Right lobe of liver (tissue), 6 donors: ENCODE results near the gene SPIRE2. TPM values are rescaled to one million over a fixed set of nuclear protein-coding genes. Genes with fewer than 3 reads are reported as not detected.

Source experiments
- ATAC-seq, 4 donors: fragments of 200-7000 bp; cut with Tn5 transposase; one replicate each; pipeline ENCODE4 v1.9.1; 2020; ENCODE audit warnings: mild to moderate bottlenecking in 4 of 4, moderate library complexity in 4 of 4
- DNase-seq, 3 donors: peaks; one replicate each; pipeline ENCODE4 v3.0.0-alpha.2; 2020
- H3K27ac ChIP-seq, 3 donors: fragments of 200-600 bp; one replicate each; pipeline ENCODE4 v1.8.0; 2022
- H3K27me3 ChIP-seq, 2 donors: fragments of 200-600 bp; one replicate each; pipeline ENCODE4 v1.8.0; 2022
- H3K36me3 ChIP-seq, 4 donors: fragments of 200-600 bp; sonication (generic) in 1 of 4; one replicate each; pipeline versions ENCODE4 v1.5.1 to v1.8.0; 2017 to 2022; ENCODE audit warnings: control low read depth in 1 of 4
- H3K4me1 ChIP-seq, 4 donors: fragments of 200-600 bp; sonication (generic) in 1 of 4; one replicate each; pipeline versions ENCODE4 v1.5.1 to v1.8.0; 2017 to 2022; ENCODE audit warnings: control low read depth in 1 of 4
- H3K4me3 ChIP-seq, 3 donors: fragments of 200-600 bp; one replicate each; pipeline ENCODE4 v1.8.0; 2022
- H3K9me3 ChIP-seq, 4 donors: fragments of 200-600 bp; sonication (generic) in 1 of 4; one replicate each; pipeline versions ENCODE4 v1.5.1 to v1.8.0; 2017 to 2022; ENCODE audit warnings: control low read depth in 1 of 4
- POLR2A ChIP-seq: fragments of 450-650 bp; IDR thresholded peaks from one replicate; pipeline ENCODE4 v1.6.1; 2017; ENCODE audit warnings: antibody characterized with exemption, mild to moderate bottlenecking
- WGBS: methylation state at CpG from one replicate; pipeline ENCODE4 v1.1.6; 2018; ENCODE audit warnings: low coverage, low lambda C conversion rate; ENCODE audit not compliant: insufficient coverage; ENCODE audit errors: missing lambda C conversion rate; 5-methylcytosine and 5-hydroxymethylcytosine counted together
- intact Hi-C, 2 donors: fragments of 100-400 bp; cut with DNase I; formaldehyde crosslinking; loops; one replicate each; pipeline versions ENCODE4 v1.11.2 to v1.14.1; 2022
- total RNA-seq, 6 experiments: library from RNA; depleted of rRNA in 2 of 6; stranded (reverse); fragments of >200 nt in 2 of 6; fragmentation: NEBNext Ultra II Directional in 3 of 6; extraction: Animal tissue kit (Norgen Biotek cat#: 25700) in 3 of 6; gene quantifications; one replicate each; pipeline versions ENCODE4 v1.1.0 to v1.2.4, GENCODE V29; 2016 to 2023
- TF ChIP-seq, protein P1 (sequence below), 4 donors: fragments of 200-600 bp in 3 of 4; fragments of 450-650 bp in 1 of 4; IDR thresholded peaks; one replicate each; pipeline versions ENCODE4 v1.5.1 to v1.8.0; 2016 to 2022; ENCODE audit warnings: antibody characterized with exemption in 4 of 4, mild to moderate bottlenecking in 2 of 4
- donor health status: DM: no; HTN: yes; CAD: no.
- donor health status: DM: no; HTN: no; CAD: no.
- donor health status: DM: no; HTN: no; CAD: no.
- donor health status: DM: no; HTN: yes; CAD: no.
- donor health status: DM: no; HTN: yes; CAD: no.

The SPIRE2 gene
- total RNA-seq, 6 experiments from 2014 or later = 4.8 to 7.8 (median 6.1) TPM

DNA sequence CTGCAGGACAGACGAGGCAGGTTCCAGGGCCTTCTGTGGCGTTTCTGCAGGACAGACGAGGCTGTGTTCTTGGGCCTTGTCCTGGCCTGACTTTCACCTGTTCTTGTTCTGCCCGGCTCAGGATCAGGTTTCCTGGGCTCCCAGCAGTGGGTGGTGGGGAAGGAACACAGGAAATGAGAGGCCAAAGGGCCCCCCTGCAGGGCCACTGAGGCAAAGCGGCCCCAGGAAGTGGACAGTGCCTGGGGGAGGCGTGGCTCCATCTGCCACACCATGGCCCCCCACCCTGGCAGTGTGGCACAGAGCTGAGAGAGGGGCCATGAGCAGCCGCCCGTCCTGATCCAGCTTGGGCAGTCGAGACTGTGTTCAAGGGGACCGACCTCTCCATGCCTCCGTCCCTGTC, 20.7 kb downstream of the SPIRE2 start:
- Histone ChIP-seq H3K27me3 (no peaks in the 10 kb centered on the region), H3K4me3 (no peak overlapping the region), H3K36me3 (no peaks in the 10 kb centered on the region), H3K4me1 (peaks cover 0 to 6% (median 0%) of the 10 kb centered on the region in 4 donors), H3K9me3 (no peaks in the 10 kb centered on the region), H3K27ac (no peak overlapping the region)
- ATAC-seq (no peak), DNase-seq (no peak)
- TF ChIP-seq, protein P1, sequence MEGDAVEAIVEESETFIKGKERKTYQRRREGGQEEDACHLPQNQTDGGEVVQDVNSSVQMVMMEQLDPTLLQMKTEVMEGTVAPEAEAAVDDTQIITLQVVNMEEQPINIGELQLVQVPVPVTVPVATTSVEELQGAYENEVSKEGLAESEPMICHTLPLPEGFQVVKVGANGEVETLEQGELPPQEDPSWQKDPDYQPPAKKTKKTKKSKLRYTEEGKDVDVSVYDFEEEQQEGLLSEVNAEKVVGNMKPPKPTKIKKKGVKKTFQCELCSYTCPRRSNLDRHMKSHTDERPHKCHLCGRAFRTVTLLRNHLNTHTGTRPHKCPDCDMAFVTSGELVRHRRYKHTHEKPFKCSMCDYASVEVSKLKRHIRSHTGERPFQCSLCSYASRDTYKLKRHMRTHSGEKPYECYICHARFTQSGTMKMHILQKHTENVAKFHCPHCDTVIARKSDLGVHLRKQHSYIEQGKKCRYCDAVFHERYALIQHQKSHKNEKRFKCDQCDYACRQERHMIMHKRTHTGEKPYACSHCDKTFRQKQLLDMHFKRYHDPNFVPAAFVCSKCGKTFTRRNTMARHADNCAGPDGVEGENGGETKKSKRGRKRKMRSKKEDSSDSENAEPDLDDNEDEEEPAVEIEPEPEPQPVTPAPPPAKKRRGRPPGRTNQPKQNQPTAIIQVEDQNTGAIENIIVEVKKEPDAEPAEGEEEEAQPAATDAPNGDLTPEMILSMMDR (IDR thresholded peaks at IDR 0.05) = no peak
- TF ChIP-seq POLR2A = no peak
- intact Hi-C loops = no loop called here
- 100% methylated on average over 1 of the region's 11 CpGs for WGBS

DNA sequence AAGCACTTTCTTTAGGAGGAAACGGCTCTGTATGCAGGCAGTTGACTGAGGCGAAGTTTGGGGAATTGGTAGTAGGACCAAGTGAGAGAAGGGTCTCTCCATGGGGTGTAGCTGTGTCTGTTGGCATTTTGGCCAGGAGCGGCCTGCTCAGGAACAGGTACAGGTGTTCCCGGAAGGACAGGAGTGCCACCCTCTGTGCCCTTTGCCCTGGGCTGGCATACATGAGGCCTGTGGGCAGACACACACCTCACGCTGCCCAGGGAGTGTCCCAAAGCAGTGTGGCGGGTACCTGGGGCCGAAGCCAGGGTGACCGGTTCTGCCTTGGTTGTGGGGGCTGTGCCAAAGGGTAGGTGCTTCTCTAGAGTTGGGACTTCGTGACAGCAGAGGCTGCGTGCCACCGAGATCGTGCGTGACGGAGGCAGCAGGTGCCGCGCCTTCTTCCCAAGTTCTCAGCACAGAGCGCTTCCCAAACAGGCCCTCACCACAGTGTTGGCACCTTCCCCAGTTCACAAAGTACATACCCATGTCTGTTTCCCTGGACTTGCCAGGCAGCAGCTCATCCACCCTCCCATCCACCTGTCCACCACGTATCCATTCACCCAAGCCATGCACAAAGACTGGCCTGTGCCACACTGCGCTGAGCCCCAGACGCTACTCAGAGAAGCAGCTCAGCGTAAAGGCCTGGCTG, 25.2 kb downstream of the SPIRE2 start:
- no peaks in the 10 kb centered on the region for H3K9me3 ChIP-seq
- H3K27me3 ChIP-seq = no peaks in the 10 kb centered on the region
- DNase-seq = peak in 1 of 3 donors; percentile 82
- no peaks in the 10 kb centered on the region for H3K36me3 ChIP-seq
- H3K27ac ChIP-seq = no peak overlapping the region
- peak; percentile 82 to 94 (median 87) for ATAC-seq
- peaks cover 0 to 6% (median 0%) of the 10 kb centered on the region in 4 donors for H3K4me1 ChIP-seq
- H3K4me3 ChIP-seq = no peak overlapping the region
- TF ChIP-seq, protein P1 (IDR thresholded peaks at IDR 0.05) = no peak
- TF ChIP-seq POLR2A = no peak
- intact Hi-C loops = no loop called here
- 49% methylated on average over 7 of the region's 21 CpGs for whole genome bisulfite sequencing

DNA sequence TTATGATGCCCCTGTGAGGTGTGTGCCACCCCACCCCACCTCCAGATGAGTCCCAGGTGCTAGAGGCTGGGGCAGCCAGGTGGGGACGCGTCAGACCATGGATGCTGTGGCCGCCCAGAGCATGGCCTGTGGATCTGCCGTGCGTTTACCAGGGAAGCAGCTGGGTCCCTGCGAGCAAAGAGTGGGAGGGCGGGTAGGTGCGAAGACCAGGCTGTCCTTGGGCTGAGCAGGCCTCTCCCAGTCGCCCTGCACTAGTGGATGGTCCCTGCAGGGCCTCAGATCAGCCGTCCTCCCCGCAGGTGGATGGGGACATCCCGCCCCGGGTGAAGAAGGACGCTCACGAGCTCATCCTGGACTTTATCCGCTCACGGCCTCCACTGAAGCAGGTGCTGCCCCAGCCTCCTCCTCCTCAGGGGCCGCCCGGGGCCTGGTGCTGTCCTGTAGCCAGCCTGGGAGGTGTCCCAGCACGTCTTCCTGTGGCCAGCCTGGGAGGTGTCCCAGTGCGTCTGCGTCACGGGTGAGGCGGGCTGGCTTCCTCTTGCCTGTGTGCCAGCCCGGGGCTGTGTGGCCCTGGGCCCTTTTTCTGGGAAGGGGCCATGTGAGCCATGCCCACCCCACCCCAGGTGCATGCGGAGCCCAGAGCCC, 27.1 kb downstream of the SPIRE2 start:
- TF ChIP-seq, protein P1 (IDR thresholded peaks at IDR 0.05) = no peak
- TF ChIP-seq POLR2A = no peak
- intact Hi-C loops = no loop called here
- WGBS = 100% methylated on average over 2 of the region's 26 CpGs
- Histone ChIP-seq H3K36me3 (no peaks in the 10 kb centered on the region), H3K4me1 (peaks cover 0 to 6% (median 0%) of the 10 kb centered on the region in 4 donors), H3K9me3 (no peaks in the 10 kb centered on the region), H3K27me3 (no peaks in the 10 kb centered on the region), H3K4me3 (no peak overlapping the region), H3K27ac (no peak overlapping the region)
- DNase-seq = no peak
- ATAC-seq = peak in 2 of 4 donors; percentile 10 to 48

DNA sequence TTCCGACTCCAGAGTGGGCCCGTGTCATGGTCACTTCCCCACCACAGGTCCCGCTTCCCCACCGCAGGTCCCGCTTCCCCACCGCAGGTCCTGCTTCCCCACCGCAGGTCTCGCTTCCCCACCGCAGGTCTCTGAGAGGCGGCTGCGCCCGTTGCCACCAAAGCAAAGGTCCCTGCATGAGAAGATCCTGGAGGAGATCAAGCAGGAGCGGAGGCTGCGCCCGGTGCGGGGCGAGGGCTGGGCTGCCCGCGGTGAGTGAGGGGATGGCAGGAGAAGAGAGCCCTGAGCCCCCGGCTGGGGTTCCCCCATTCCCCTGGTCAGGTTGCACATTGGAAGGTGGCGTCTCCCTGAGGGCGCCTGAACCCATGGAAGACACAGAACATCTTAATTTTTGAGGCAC, 27.7 kb downstream of the SPIRE2 start:
- TF ChIP-seq, protein P1 (IDR thresholded peaks at IDR 0.05) = no peak
- TF ChIP-seq POLR2A = no peak
- no peak for DNase-seq
- Histone ChIP-seq H3K36me3 (no peaks in the 10 kb centered on the region), H3K27me3 (no peaks in the 10 kb centered on the region), H3K9me3 (no peaks in the 10 kb centered on the region), H3K4me1 (peaks cover 0 to 6% (median 0%) of the 10 kb centered on the region in 4 donors), H3K4me3 (no peak overlapping the region), H3K27ac (no peak overlapping the region)
- intact Hi-C loops = no loop called here
- ATAC-seq = no peak
- 97% methylated on average over 6 of the region's 22 CpGs for WGBS
